GM21423 (cell line): ENCODE results near the gene NOD2.
A peak's percentile ranks its signal among the peaks of the same experiment; 100 is the strongest.

Experiments used
- ATAC-seq: cut with Tn5 transposase; IDR thresholded peaks from one replicate; pipeline ENCODE4 v1.9.1; 2021; ENCODE audit warnings: mild to moderate bottlenecking, moderate library complexity; ENCODE audit not compliant: unreplicated experiment

Gene NOD2

DNA sequence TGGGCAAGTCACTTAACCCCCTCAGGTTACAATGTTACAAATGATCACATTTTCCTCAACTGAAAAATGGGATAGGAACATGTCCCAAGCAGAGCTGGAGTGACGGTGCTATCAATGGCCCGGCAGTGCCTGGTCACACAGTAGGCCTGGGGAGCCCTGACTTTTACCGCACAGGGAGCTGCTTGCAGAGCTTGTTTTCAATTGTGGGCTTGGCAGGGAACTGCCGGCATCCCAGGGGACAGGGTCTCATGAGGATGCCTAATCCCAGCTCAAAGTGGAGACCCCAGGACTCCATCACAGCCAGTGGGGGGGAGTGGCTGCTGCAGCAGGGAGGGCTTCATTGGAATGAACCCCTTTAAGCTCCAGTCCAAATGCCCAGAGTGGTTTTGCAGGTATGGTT lies 23.7 kb upstream of the NOD2 start:
- ATAC-seq, result no peak

DNA sequence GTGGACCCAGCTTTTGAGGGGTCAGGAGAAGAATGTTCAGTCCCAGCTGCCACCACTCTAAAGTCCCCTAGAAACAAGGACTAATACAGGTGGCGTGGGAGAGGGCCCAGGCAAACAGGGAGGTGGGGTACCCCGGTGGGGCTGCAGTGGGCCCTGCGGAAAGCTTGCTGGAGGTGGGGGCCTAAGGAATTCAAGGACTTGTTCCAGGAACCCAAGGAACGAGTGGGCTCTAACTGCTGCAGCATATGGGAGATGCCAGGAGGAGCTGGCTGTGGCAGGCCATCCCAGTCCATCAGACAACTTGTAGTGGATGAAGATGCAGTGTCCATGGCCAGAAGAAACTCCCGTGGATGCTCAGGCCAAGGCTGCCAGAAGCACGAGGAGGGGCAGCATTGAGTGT lies 22.9 kb upstream of the NOD2 start:
- no peak for ATAC-seq

GRCh38 chr16:50671644-50672260 lies 21.7 kb upstream of the NOD2 start:
- no peak for ATAC-seq

DNA sequence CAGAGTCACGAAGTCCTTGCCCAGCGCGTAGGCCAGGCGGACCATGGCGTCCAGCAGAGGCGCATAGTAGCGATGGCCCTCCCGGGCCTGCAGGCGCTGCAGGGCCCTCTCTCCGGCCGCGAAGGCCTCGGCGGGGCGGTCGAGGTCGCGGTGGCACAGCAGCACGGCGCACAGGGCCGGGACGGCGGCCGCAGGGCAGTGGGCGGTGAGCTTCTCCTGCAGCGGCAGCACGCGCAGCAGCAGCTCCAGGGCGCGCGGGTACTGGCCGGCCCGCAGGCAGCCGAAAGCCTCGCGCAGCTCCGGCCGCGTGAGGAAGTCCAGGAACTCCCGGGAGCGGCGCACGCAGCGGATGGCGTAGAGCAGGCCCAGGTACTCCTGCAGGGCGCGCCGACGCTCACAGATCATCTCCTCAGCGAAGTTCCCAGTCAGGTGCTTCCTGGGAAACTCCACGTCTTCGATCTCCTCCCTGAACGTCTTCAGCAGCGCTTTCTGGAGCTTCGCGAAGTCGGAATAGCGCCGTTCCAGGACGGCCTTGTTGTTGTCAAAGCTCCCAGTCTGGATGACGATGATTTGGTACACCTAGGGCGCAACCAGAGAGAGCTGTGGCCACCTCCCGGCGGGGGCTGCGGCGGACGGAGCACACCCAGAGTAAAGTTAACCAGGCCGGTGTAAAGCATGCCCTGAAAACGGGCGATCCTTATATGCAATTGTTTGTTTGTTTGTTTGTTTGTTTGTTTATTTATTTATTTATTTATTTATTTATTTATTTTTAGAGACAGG lies 19.7 kb upstream of the NOD2 start:
- ATAC-seq, result no peak

GRCh38 chr16:50674831-50675230 lies 18.6 kb upstream of the NOD2 start:
- ATAC-seq, result no peak

GRCh38 chr16:50675686-50676610 lies 17.5 kb upstream of the NOD2 start:
- no peak for ATAC-seq

DNA sequence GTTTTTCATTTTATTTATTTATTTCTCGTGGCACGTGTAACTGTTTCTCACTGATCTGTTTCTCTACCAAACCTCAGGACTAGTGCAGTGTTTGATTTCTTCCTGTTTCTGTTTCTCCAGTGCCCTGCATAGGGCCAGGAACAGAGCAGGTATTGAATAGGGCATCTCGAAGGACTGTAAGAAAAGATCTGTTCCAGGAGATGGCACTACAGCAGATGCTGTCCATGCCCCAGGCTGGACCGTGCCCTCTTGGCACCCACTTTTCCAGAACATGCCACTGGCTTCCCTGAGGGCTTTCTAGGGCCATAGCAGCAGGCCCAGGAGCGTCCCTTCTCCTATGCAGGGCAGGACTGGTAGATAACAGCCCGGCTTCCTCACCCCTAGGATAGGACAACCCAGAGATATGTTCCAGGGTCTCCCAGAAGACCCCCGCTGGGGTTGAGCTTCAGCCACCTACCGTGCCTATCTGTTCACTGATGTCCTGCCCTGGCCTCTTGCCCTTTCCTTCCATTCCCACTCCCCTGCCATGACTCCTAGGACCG lies 16.7 kb upstream of the NOD2 start:
- ATAC-seq, result no peak

DNA sequence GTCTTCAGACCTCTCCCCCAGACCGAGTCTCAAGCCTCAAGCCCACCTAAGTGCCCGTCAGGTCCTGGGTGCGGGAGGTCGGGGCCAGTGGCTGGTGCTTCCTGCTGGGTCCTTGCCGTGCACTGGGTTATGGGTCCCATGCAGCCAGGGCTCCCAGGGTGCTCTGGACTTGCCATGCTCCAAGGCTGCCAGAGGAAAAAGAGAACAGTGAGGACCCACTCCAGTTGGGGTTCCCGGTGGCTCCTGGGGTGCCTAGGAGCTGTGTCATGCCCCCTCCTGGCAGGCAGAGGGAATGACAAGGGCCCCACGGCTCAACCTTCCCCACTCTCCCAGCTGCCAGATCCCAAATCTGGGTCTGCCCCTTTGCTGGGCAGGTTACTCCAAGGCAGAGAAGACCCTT lies 16.1 kb upstream of the NOD2 start:
- no peak for ATAC-seq

DNA sequence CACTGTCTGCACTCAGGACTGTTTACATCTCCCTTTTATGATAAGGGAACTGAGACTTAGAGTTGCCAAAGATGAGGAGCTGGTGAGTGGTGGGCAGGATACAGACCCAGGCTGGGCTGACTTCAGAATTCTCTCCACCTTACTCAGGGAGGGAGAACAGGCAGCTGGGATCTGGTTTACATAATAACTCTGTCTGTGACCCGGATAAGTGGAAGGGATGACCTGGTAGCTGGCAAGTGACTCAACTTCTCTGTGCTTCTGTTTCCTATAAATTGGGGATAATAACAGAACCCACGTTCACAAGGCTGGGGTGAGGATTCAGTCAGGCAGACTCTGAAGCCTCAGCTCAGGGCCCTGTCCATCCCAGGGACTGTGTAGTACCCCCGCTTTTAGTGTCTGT lies 14.9 kb upstream of the NOD2 start:
- no peak for ATAC-seq

DNA sequence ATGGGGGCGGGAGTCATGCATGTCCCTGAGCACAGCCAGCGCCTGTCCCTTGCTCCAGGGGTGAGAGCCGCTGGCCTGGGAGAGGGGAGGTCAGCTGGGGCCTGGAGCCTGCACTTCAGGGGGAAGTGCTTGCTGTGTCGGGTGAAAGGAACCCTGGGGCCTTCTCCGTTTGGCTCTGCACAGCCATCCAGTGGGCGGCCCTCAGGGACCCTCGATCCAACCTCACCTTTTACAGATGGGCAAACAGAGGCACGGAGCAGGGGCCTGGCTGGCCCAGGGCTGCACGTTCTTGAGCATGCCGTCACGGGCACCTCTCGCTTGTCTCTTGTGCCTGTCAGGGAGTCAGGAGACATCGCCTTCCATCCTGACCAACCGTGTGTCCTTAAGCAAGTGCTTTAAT lies 14.1 kb upstream of the NOD2 start:
- no peak for ATAC-seq

DNA sequence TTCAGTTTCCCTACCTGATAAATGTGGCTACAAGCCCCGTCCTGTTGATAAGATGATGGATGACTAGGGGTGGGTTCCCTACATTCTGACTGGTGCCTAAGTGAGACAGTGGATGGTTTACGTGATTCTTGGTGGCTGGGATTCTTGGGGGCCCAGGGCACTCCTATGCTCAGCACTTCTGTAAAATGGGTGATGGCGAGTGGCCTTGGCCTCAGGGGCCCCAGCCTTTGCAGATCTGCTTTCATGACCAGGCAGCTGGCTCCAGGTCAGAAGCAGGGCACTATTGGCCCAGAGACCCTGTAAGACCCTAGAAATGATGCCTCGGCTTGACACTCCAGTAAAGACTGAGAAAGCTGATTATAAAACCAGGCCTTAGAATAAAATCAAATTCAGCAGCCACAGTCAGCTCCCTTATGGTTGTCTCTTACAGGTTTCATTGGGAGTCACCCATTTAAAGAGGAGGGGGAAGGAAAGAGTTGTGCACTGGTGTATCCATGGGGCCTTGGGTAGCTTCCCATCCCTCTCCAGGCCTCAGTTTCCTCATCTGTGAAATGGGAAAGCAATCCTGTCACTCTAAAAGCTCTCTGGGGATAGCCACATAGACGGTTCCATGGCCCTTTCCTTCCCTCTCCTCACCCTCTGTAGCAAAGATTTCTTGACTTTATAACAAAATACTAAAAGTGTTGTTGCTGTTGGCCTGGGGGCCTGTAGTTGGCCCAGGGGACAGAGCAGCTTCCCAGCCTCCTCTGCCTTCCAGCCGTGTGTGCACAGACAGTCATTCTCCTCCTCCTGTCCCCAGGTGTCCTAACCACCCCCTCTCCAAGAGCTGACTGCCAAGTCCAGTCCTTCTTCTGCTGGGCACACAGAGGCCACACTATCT lies 13.5 kb upstream of the NOD2 start:
- ATAC-seq, result no peak

- ATAC-seq, result no peak
These were observed 12.9 kb upstream of the NOD2 start for GRCh38 chr16:50680556-50680893.

- peak; percentile 53 for ATAC-seq
These were observed 12.2 kb upstream of the NOD2 start, which contains the start of gene SNX20 for GRCh38 chr16:50681021-50681885. SNX20 (minus strand) TSS chr16:50681312; CDS start chr16:50677526, 3,786 bp downstream.

DNA sequence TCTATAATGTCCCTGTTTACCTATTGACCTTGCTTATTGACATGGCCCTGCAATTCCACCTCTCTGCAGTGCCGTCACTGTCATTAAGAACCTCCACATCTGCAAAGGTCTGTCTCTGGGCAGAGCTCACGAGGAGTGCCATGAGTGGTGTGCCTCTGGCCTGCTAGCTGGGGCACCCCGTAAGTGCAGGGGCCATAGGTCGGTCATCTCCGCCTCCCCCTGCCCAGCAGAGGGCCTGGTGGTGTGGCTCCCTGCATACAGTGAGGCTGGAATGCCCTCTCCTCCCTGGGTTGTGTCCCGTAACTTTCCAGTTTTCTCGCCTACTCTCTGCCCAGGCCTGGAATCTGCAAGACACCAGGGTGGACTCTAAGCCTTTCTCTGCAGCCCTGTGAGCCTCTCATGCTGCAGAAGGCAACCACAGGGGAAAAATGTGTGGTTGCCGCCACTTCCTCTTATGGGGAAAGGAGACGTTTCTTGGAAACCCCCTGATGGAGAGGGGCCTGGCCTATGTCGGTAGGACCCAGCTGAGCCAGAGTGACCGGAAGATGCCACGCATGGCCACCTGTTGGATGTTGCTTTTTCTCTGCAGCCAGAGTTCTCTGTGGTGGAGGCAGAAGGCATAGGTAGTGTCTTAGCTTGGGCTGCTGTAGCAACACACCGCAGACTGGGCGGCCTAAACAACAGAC lies 9.6 kb upstream of the NOD2 start:
- ATAC-seq, result peak; percentile 67

GRCh38 chr16:50684823-50685461 lies 8.5 kb upstream of the NOD2 start:
- no peak for ATAC-seq

- no peak for ATAC-seq
These were observed 7.8 kb upstream of the NOD2 start for GRCh38 chr16:50685462-50686063.

- ATAC-seq, result no peak
These were observed 5.3 kb upstream of the NOD2 start for GRCh38 chr16:50688083-50688482.

GRCh38 chr16:50688867-50689266 lies 4.5 kb upstream of the NOD2 start:
- ATAC-seq, result no peak
